DND-41 (cell line): ENCODE results near the gene EPHB4.
"Not testable (repeated sequence)": the region's sequence is repeated elsewhere in the genome, so short reads cannot be mapped to it uniquely, and the experiment has no call there.

Experiments used
- ATAC-seq: fragments of 200-7000 bp; cut with Tn5 transposase; 3 replicates; pipeline ENCODE4 v1.9.1; 2021; ENCODE audit warnings: low read depth; ENCODE audit not compliant: insufficient read depth
- DNase-seq: peaks from one replicate; pipeline ENCODE4 v3.0.0-alpha.2; 2020
- H2AFZ ChIP-seq: 2 replicates; pipeline ENCODE4 v1.6.0; 2012; ENCODE audit warnings: low read depth, low read length
- H3K27ac ChIP-seq: 2 replicates; pipeline ENCODE4 v1.5.1; 2012; ENCODE audit warnings: low read length, inconsistent platforms
- H3K27me3 ChIP-seq: fragments of 200-600 bp; sonication (generic); 2 replicates; pipeline ENCODE4 v1.6.0; 2012; ENCODE audit warnings: low read length, mild to moderate bottlenecking, inconsistent platforms; ENCODE audit not compliant: insufficient read depth, poor library complexity
- H3K36me3 ChIP-seq: 2 replicates; pipeline ENCODE4 v1.5.1; 2012; ENCODE audit warnings: low read length, inconsistent platforms; ENCODE audit not compliant: insufficient read depth
- H3K4me1 ChIP-seq: 2 replicates; pipeline ENCODE4 v1.5.1; 2012; ENCODE audit warnings: mild to moderate bottlenecking, low read length; ENCODE audit not compliant: insufficient read depth
- H3K4me2 ChIP-seq: 2 replicates; pipeline ENCODE4 v1.6.0; 2012; ENCODE audit warnings: mild to moderate bottlenecking, moderate library complexity, low read length, inconsistent platforms; ENCODE audit not compliant: insufficient read depth
- H3K4me3 ChIP-seq, 2 experiments: fragments of 200-600 bp in 1 of 2; shearing (Covaris generic) in 1 of 2; 2 replicates each; pipeline ENCODE4 v1.5.1; 2012 to 2016; ENCODE audit warnings: inconsistent platforms in 2 of 2, low read length in 2 of 2, mild to moderate bottlenecking in 2 of 2, low read depth in 1 of 2, moderate library complexity in 1 of 2
- H3K79me2 ChIP-seq: 2 replicates; pipeline ENCODE4 v1.6.0; 2012; ENCODE audit warnings: low read length, inconsistent platforms; ENCODE audit not compliant: insufficient read depth
- H3K9ac ChIP-seq: 2 replicates; pipeline ENCODE4 v1.6.0; 2012; ENCODE audit warnings: low read depth, mild to moderate bottlenecking, inconsistent platforms, low read length, moderate library complexity
- H3K9me3 ChIP-seq: 2 replicates; pipeline ENCODE4 v1.5.1; 2012; ENCODE audit warnings: low read length, moderate library complexity, mild to moderate bottlenecking, inconsistent platforms; ENCODE audit not compliant: insufficient read depth, severe bottlenecking
- H4K20me1 ChIP-seq: 2 replicates; pipeline ENCODE4 v1.6.0; 2012; ENCODE audit warnings: low read length; ENCODE audit not compliant: insufficient read depth
- CTCF ChIP-seq: IDR thresholded peaks from 2 replicates; pipeline ENCODE4 v1.5.1; 2012; ENCODE audit warnings: borderline replicate concordance, low read length, moderate library complexity, mild to moderate bottlenecking; ENCODE audit not compliant: poor library complexity, severe bottlenecking; ENCODE audit errors: extremely low read depth
- EZH2 ChIP-seq: IDR thresholded peaks from 3 replicates; pipeline ENCODE4 v1.6.1; 2012; ENCODE audit warnings: borderline replicate concordance, low read depth, mild to moderate bottlenecking, moderate library complexity, low read length, inconsistent platforms; ENCODE audit not compliant: severe bottlenecking

Gene EPHB4

GRCh38 chr7:100856871-100857282 is 29.6 kb upstream of the EPHB4 start:
- ATAC-seq (no peak), DNase-seq (no peak)
- Histone ChIP-seq H2AFZ (no peak overlapping the region), H4K20me1 (peaks cover 9% of the 10 kb centered on the region; the same call in 1 of the 2 replicates), H3K36me3 (peaks cover 21% of the 10 kb centered on the region), H3K27me3 (no peaks in the 10 kb centered on the region), H3K9me3 (no peaks in the 10 kb centered on the region), H3K4me1 (peaks cover 23% of the 10 kb centered on the region), H3K9ac (no peak overlapping the region), H3K79me2 (peaks cover 18% of the 10 kb centered on the region), H3K27ac (no peak overlapping the region), H3K4me2 (no peak overlapping the region), H3K4me3 (no peak overlapping the region)
- TF ChIP-seq CTCF = no peak
- TF ChIP-seq EZH2 = no peak

GRCh38 chr7:100855515-100855914 is 28.2 kb upstream of the EPHB4 start:
- peaks cover 9% of the 10 kb centered on the region for H3K36me3 ChIP-seq
- H3K4me1 ChIP-seq = peaks cover 32% of the 10 kb centered on the region
- no peak overlapping the region for H3K4me3 ChIP-seq
- H3K27me3 ChIP-seq = no peaks in the 10 kb centered on the region
- no peak for ATAC-seq
- peaks cover 4% of the 10 kb centered on the region; the same call in 1 of the 2 replicates for H4K20me1 ChIP-seq
- no peak overlapping the region for H3K9ac ChIP-seq
- TF ChIP-seq CTCF (no peak), EZH2 (no peak)
- no peak for DNase-seq
- H3K79me2 ChIP-seq = peaks cover 18% of the 10 kb centered on the region
- H3K4me2 ChIP-seq = no peak overlapping the region
- H2AFZ ChIP-seq = no peak overlapping the region
- no peak overlapping the region for H3K27ac ChIP-seq
- H3K9me3 ChIP-seq = no peaks in the 10 kb centered on the region

- ATAC-seq, H3K4me3 ChIP-seq, H3K9me3 ChIP-seq, H3K27ac ChIP-seq, H3K27me3 ChIP-seq, H3K4me2 ChIP-seq, H3K9ac ChIP-seq, H4K20me1 ChIP-seq, DNase-seq, H3K36me3 ChIP-seq, H2AFZ ChIP-seq: not testable (repeated sequence)
- Histone ChIP-seq H3K79me2 (peaks cover 18% of the 10 kb centered on the region), H3K4me1 (peaks cover 32% of the 10 kb centered on the region)
Observed at GRCh38 chr7:100854899-100855298, 27.6 kb upstream of the EPHB4 start.

- Histone ChIP-seq H4K20me1 (no peaks in the 10 kb centered on the region), H3K27me3 (no peaks in the 10 kb centered on the region), H3K9me3 (no peaks in the 10 kb centered on the region), H3K9ac (no peak overlapping the region), H2AFZ (no peak overlapping the region), H3K4me1 (peaks cover 32% of the 10 kb centered on the region), H3K27ac (no peak overlapping the region), H3K36me3 (0 out of 2 replicates have a peak, but pooled peaks cover 4% of the 10 kb centered on the region), H3K4me2 (0 out of 2 replicates have a peak overlapping the region, but pooled peaks have one; percentile 12), H3K4me3 (no peak overlapping the region), H3K79me2 (peaks cover 18% of the 10 kb centered on the region)
- ATAC-seq = no peak
- TF ChIP-seq EZH2 (no peak), CTCF (no peak)
- DNase-seq = no peak
Observed at GRCh38 chr7:100854146-100854895, 27.0 kb upstream of the EPHB4 start.
